HG03196 (cell line): ENCODE results near the gene SLC7A9.
"Not testable (repeated sequence)": the region's sequence is repeated elsewhere in the genome, so short reads cannot be mapped to it uniquely, and the experiment has no call there.

Experiments used
- ATAC-seq: cut with Tn5 transposase; IDR thresholded peaks from one replicate; pipeline ENCODE4 v1.9.1; 2021; ENCODE audit not compliant: unreplicated experiment

SLC7A9 gene

GRCh38 chr19:32802840-32803239 is 66.7 kb downstream of the SLC7A9 start:
- ATAC-seq = no peak

GRCh38 chr19:32800754-32801153 is 68.8 kb downstream of the SLC7A9 start:
- ATAC-seq = no peak

GRCh38 chr19:32800191-32800590 is 69.4 kb downstream of the SLC7A9 start:
- ATAC-seq = no peak

DNA sequence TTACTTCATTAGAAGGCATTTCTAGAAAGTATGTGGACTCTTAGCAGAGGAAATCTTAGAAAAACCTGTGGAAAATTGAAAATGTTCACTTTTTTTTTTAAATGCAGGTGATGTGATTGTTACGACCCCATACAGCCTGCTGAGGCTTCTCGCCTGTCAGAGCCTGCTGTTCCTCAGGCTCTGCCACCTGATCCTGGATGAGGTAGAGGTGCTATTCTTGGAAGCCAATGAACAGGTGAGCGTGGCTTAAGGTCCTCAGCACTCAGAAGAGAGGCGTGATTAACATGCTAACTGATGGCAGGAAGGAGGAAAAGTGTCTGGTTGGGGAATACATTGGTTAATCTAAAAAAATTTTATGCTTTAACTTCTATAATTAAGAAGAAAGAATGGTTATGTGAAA is 71.4 kb downstream of the SLC7A9 start:
- no peak for ATAC-seq

GRCh38 chr19:32789429-32789828 is 80.1 kb downstream of the SLC7A9 start:
- ATAC-seq = no peak

- ATAC-seq = not testable (repeated sequence)
These were observed 81.7 kb downstream of the SLC7A9 start for GRCh38 chr19:32787895-32788294.

- ATAC-seq = not testable (repeated sequence)
These were observed 82.3 kb downstream of the SLC7A9 start for GRCh38 chr19:32787161-32787813.

- not testable (repeated sequence) for ATAC-seq
These were observed 87.5 kb downstream of the SLC7A9 start for GRCh38 chr19:32782089-32782488.

- ATAC-seq = no peak
These were observed 88.3 kb downstream of the SLC7A9 start for GRCh38 chr19:32781280-32781679.
